Measurements from ENCODE around the gene BST1.

Gene BST1

GRCh38 chr4:15704129-15704528 is 1.3 kb downstream of the BST1 start:
- H3K27ac Mint-ChIP-seq: no peak overlapping the region
- DNase-seq: no peak

GRCh38 chr4:15706646-15707362 is 3.9 kb downstream of the BST1 start:
- H3K27ac Mint-ChIP-seq: no peak overlapping the region
- peaks cover 10% of the 10 kb centered on the region for H3K27me3 Mint-ChIP-seq (ENCODE audit: low read depth, poor library complexity)
- peaks cover 9% of the 10 kb centered on the region for H3K9me3 Mint-ChIP-seq
- peaks cover 16% of the 10 kb centered on the region for H3K4me1 Mint-ChIP-seq
- no peak for DNase-seq
- H3K4me3 Mint-ChIP-seq: no peak overlapping the region
- no peak for TF ChIP-seq CTCF (IDR thresholded peaks at IDR 0.05)
- no peaks in the 10 kb centered on the region for H3K36me3 Mint-ChIP-seq (ENCODE audit: low read depth)

More at GRCh38 chr4:15704129-15704528, 1.3 kb downstream of the BST1 start:
- Mint-ChIP-seq H3K27me3 (ENCODE audit: low read depth, poor library complexity) (peaks cover 9% of the 10 kb centered on the region), H3K9me3 (peaks cover 30% of the 10 kb centered on the region), H3K4me3 (no peak overlapping the region), H3K36me3 (ENCODE audit: low read depth) (peaks cover 4% of the 10 kb centered on the region), H3K4me1 (peaks cover 16% of the 10 kb centered on the region)
- no peak for TF ChIP-seq CTCF (IDR thresholded peaks at IDR 0.05)

GRCh38 chr4:15707363-15707715 is 4.5 kb downstream of the BST1 start:
- no peak overlapping the region for H3K27ac Mint-ChIP-seq
- H3K36me3 Mint-ChIP-seq (ENCODE audit: low read depth): no peaks in the 10 kb centered on the region

GRCh38 chr4:15711762-15712161 is 8.9 kb downstream of the BST1 start:
- no peak overlapping the region for H3K4me3 Mint-ChIP-seq
- no peak for DNase-seq
- TF ChIP-seq CTCF (IDR thresholded peaks at IDR 0.05): no peak
- H3K27me3 Mint-ChIP-seq (ENCODE audit: low read depth, poor library complexity): peaks cover 3% of the 10 kb centered on the region
- no peaks in the 10 kb centered on the region for H3K36me3 Mint-ChIP-seq (ENCODE audit: low read depth)
- no peaks in the 10 kb centered on the region for H3K9me3 Mint-ChIP-seq
- peaks cover 13% of the 10 kb centered on the region for H3K4me1 Mint-ChIP-seq
- H3K27ac Mint-ChIP-seq: no peak overlapping the region

More at GRCh38 chr4:15707363-15707715, 4.5 kb downstream of the BST1 start:
- peaks cover 4% of the 10 kb centered on the region for H3K9me3 Mint-ChIP-seq
- H3K4me3 Mint-ChIP-seq: no peak overlapping the region
- DNase-seq: no peak
- H3K27me3 Mint-ChIP-seq (ENCODE audit: low read depth, poor library complexity): peaks cover 10% of the 10 kb centered on the region
- H3K4me1 Mint-ChIP-seq: peaks cover 16% of the 10 kb centered on the region
- no peak for TF ChIP-seq CTCF (IDR thresholded peaks at IDR 0.05)

- Mint-ChIP-seq H3K27ac (no peak overlapping the region), H3K36me3 (ENCODE audit: low read depth) (no peaks in the 10 kb centered on the region), H3K4me3 (no peak overlapping the region)
Measured at GRCh38 chr4:15712214-15712613, 9.3 kb downstream of the BST1 start.

More at GRCh38 chr4:15712214-15712613, 9.3 kb downstream of the BST1 start:
- no peak for DNase-seq
- Mint-ChIP-seq H3K9me3 (no peaks in the 10 kb centered on the region), H3K4me1 (peaks cover 12% of the 10 kb centered on the region), H3K27me3 (ENCODE audit: low read depth, poor library complexity) (peaks cover 4% of the 10 kb centered on the region)
- no peak for TF ChIP-seq CTCF (IDR thresholded peaks at IDR 0.05)

Measured in nephron progenitor cell (in vitro differentiated cells).